HepG2 (cell line): ENCODE measurements around the gene SLC45A1. TPM values are rescaled to one million over a fixed set of nuclear protein-coding genes. Genes with fewer than 3 reads are reported as not detected.

Experiments
- AHR ChIP-seq: IDR thresholded peaks from 2 replicates; pipeline ENCODE4 v1.6.1; 2018; ENCODE audit warnings: missing genetic modification reagents, missing compliant biosample characterization
- ZC3H13 ChIP-seq: sonication (generic); formaldehyde crosslinking; IDR thresholded peaks from 2 replicates; pipeline ENCODE4 v1.8.1; 2023; ENCODE audit warnings: mild to moderate bottlenecking, missing genetic modification reagents, moderate library complexity
- ZNF264 ChIP-seq: sonication (generic); formaldehyde crosslinking; IDR thresholded peaks from 2 replicates; pipeline ENCODE4 v1.4.0; 2020; ENCODE audit warnings: missing genetic modification reagents
- polyA plus RNA-seq, 8 experiments: library from polyadenylated mRNA; depleted of rRNA in 3 of 8; stranded (reverse) in 7 of 8; unstranded in 1 of 8; fragments of >200 nt; fragmentation: Illumina TruSeq in 4 of 8; extraction: Trizol in 4 of 8; gene quantifications; 2 replicates each; pipeline versions ENCODE4 v1.2.1 to v1.2.3, GENCODE V29; 2011 to 2016; ENCODE audit warnings: low read depth in 4 of 8, missing spikeins in 1 of 8, mixed read lengths in 1 of 8; ENCODE audit not compliant: insufficient read depth in 1 of 8
- total RNA-seq, 5 experiments: library from RNA; depleted of rRNA; stranded (reverse); fragments of >200 nt; fragmentation: Illumina TruSeq; extraction: Trizol; gene quantifications; 2 replicates each; pipeline ENCODE4 v1.2.3, GENCODE V29; 2016; ENCODE audit warnings: low read depth in 1 of 5
- TF ChIP-seq, protein P1 (sequence below): IDR thresholded peaks from 2 replicates; pipeline ENCODE4 v1.6.1; 2012; ENCODE audit warnings: inconsistent platforms
- TF ChIP-seq, protein P2 (sequence below): sonication (generic); formaldehyde crosslinking; IDR thresholded peaks from 2 replicates; pipeline ENCODE4 v1.5.1; 2020; ENCODE audit warnings: mild to moderate bottlenecking, missing genetic modification reagents, moderate library complexity
- TF ChIP-seq, protein P3 (sequence below): sonication (generic); formaldehyde crosslinking; IDR thresholded peaks from 2 replicates; pipeline ENCODE4 v1.4.0; 2020; ENCODE audit warnings: missing genetic modification reagents, borderline replicate concordance
- TF ChIP-seq, protein P4 (sequence below): IDR thresholded peaks from 2 replicates; pipeline ENCODE4 v1.6.1; 2016; ENCODE audit warnings: missing compliant biosample characterization, missing genetic modification reagents, borderline replicate concordance
- TF ChIP-seq, protein P5 (sequence below): sonication (generic); formaldehyde crosslinking; IDR thresholded peaks from 2 replicates; pipeline ENCODE4 v1.4.0; 2020; ENCODE audit warnings: missing genetic modification reagents
- TF ChIP-seq, protein P6 (sequence below): sonication (generic); formaldehyde crosslinking; conservative IDR thresholded peaks from 2 replicates; pipeline ENCODE4 v1.4.0; 2020; ENCODE audit warnings: missing genetic modification reagents
- TF ChIP-seq, protein P7 (sequence below): sonication (generic); formaldehyde crosslinking; IDR thresholded peaks from 2 replicates; pipeline ENCODE4 v1.4.0; 2020; ENCODE audit warnings: missing genetic modification reagents, mild to moderate bottlenecking, borderline replicate concordance

The SLC45A1 gene
- total and polyA plus RNA-seq, 2 of the 13 experiments (the other 11 are each of a cell fraction or from before 2014, with no cell fraction given): not detected

DNA sequence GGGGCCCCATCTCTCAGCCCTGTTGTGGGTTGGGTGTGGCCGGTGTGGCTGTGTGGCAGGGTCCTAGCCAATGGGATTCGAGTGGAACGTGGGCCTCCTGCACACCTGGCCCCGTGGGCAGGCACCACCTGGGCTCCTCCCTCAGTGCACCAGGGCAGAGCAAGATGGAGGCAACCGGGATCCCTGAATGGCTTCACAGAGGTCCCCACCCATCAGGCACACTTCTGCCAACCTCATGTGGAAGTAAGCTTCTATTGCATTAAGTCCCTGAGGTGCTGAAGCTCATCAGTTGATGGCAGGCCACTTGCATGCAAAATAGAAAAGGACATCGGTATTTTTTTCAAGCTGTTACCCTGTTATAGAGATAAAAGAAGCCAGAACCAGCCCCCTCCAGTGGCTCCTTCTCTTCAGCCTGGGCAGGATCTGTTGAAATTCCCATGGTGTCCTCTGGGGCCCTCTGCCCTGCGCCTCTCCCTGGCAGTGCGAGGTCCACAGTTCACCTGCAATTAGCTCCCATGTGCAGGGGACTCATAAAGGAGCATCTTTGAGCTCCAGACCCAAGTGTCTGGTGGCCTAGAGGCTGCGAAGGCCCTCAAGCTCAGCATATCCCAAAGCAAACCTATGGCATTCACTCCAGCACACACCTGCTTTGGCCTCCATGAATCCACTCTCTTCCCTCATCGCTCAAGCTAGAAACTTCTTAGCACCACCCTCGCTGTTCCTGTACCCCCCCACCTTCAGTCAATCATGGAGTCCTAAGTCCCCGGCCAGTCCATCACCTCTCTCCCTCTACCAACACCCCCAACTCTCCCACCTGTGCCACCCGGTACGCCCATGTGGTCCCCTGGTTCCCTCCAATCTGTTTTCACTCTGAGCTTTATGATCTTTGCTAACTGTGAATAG is 2.1 kb upstream of the SLC45A1 start (continued):
- TF ChIP-seq, protein P1, sequence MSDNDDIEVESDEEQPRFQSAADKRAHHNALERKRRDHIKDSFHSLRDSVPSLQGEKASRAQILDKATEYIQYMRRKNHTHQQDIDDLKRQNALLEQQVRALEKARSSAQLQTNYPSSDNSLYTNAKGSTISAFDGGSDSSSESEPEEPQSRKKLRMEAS: peak; percentile 64
- no peak for TF ChIP-seq AHR (CRISPR knock-in tag)
- TF ChIP-seq, protein P2, sequence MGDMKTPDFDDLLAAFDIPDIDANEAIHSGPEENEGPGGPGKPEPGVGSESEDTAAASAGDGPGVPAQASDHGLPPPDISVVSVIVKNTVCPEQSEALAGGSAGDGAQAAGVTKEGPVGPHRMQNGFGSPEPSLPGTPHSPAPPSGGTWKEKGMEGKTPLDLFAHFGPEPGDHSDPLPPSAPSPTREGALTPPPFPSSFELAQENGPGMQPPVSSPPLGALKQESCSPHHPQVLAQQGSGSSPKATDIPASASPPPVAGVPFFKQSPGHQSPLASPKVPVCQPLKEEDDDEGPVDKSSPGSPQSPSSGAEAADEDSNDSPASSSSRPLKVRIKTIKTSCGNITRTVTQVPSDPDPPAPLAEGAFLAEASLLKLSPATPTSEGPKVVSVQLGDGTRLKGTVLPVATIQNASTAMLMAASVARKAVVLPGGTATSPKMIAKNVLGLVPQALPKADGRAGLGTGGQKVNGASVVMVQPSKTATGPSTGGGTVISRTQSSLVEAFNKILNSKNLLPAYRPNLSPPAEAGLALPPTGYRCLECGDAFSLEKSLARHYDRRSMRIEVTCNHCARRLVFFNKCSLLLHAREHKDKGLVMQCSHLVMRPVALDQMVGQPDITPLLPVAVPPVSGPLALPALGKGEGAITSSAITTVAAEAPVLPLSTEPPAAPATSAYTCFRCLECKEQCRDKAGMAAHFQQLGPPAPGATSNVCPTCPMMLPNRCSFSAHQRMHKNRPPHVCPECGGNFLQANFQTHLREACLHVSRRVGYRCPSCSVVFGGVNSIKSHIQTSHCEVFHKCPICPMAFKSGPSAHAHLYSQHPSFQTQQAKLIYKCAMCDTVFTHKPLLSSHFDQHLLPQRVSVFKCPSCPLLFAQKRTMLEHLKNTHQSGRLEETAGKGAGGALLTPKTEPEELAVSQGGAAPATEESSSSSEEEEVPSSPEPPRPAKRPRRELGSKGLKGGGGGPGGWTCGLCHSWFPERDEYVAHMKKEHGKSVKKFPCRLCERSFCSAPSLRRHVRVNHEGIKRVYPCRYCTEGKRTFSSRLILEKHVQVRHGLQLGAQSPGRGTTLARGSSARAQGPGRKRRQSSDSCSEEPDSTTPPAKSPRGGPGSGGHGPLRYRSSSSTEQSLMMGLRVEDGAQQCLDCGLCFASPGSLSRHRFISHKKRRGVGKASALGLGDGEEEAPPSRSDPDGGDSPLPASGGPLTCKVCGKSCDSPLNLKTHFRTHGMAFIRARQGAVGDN: peak; percentile 72
- TF ChIP-seq, protein P3, sequence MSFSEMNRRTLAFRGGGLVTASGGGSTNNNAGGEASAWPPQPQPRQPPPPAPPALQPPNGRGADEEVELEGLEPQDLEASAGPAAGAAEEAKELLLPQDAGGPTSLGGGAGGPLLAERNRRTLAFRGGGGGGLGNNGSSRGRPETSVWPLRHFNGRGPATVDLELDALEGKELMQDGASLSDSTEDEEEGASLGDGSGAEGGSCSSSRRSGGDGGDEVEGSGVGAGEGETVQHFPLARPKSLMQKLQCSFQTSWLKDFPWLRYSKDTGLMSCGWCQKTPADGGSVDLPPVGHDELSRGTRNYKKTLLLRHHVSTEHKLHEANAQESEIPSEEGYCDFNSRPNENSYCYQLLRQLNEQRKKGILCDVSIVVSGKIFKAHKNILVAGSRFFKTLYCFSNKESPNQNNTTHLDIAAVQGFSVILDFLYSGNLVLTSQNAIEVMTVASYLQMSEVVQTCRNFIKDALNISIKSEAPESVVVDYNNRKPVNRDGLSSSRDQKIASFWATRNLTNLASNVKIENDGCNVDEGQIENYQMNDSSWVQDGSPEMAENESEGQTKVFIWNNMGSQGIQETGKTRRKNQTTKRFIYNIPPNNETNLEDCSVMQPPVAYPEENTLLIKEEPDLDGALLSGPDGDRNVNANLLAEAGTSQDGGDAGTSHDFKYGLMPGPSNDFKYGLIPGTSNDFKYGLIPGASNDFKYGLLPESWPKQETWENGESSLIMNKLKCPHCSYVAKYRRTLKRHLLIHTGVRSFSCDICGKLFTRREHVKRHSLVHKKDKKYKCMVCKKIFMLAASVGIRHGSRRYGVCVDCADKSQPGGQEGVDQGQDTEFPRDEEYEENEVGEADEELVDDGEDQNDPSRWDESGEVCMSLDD (CRISPR knock-in tag): no peak
- TF ChIP-seq, protein P4, sequence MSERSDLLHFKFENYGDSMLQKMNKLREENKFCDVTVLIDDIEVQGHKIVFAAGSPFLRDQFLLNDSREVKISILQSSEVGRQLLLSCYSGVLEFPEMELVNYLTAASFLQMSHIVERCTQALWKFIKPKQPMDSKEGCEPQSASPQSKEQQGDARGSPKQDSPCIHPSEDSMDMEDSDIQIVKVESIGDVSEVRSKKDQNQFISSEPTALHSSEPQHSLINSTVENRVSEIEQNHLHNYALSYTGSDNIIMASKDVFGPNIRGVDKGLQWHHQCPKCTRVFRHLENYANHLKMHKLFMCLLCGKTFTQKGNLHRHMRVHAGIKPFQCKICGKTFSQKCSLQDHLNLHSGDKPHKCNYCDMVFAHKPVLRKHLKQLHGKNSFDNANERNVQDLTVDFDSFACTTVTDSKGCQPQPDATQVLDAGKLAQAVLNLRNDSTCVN (CRISPR knock-in tag): 0 out of 2 replicates have a peak, but pooled peaks have one; percentile 31
- no peak for TF ChIP-seq ZC3H13 (CRISPR knock-in tag)
- TF ChIP-seq, protein P5, sequence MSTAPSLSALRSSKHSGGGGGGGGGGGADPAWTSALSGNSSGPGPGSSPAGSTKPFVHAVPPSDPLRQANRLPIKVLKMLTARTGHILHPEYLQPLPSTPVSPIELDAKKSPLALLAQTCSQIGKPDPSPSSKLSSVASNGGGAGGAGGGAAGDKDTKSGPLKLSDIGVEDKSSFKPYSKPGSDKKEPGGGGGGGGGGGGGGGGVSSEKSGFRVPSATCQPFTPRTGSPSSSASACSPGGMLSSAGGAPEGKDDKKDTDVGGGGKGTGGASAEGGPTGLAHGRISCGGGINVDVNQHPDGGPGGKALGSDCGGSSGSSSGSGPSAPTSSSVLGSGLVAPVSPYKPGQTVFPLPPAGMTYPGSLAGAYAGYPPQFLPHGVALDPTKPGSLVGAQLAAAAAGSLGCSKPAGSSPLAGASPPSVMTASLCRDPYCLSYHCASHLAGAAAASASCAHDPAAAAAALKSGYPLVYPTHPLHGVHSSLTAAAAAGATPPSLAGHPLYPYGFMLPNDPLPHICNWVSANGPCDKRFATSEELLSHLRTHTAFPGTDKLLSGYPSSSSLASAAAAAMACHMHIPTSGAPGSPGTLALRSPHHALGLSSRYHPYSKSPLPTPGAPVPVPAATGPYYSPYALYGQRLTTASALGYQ: no peak
- TF ChIP-seq, protein P6, sequence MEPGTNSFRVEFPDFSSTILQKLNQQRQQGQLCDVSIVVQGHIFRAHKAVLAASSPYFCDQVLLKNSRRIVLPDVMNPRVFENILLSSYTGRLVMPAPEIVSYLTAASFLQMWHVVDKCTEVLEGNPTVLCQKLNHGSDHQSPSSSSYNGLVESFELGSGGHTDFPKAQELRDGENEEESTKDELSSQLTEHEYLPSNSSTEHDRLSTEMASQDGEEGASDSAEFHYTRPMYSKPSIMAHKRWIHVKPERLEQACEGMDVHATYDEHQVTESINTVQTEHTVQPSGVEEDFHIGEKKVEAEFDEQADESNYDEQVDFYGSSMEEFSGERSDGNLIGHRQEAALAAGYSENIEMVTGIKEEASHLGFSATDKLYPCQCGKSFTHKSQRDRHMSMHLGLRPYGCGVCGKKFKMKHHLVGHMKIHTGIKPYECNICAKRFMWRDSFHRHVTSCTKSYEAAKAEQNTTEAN: no peak
- no peak for TF ChIP-seq ZNF264
- TF ChIP-seq, protein P7, sequence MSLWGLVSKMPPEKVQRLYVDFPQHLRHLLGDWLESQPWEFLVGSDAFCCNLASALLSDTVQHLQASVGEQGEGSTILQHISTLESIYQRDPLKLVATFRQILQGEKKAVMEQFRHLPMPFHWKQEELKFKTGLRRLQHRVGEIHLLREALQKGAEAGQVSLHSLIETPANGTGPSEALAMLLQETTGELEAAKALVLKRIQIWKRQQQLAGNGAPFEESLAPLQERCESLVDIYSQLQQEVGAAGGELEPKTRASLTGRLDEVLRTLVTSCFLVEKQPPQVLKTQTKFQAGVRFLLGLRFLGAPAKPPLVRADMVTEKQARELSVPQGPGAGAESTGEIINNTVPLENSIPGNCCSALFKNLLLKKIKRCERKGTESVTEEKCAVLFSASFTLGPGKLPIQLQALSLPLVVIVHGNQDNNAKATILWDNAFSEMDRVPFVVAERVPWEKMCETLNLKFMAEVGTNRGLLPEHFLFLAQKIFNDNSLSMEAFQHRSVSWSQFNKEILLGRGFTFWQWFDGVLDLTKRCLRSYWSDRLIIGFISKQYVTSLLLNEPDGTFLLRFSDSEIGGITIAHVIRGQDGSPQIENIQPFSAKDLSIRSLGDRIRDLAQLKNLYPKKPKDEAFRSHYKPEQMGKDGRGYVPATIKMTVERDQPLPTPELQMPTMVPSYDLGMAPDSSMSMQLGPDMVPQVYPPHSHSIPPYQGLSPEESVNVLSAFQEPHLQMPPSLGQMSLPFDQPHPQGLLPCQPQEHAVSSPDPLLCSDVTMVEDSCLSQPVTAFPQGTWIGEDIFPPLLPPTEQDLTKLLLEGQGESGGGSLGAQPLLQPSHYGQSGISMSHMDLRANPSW (CRISPR knock-in tag): no peak
